Nephron (organoid): Measurements from ENCODE around the gene KRTAP13-1.
A peak's percentile ranks its signal among the peaks of the same experiment; 100 is the strongest.

ENCODE experiments used
- H3K27ac Mint-ChIP-seq, 3 experiments: 2 replicates each; pipeline ENCODE4 v1.8.0; 2020; ENCODE audit warnings: mixed read lengths in 3 of 3, mild to moderate bottlenecking in 2 of 3, moderate library complexity in 1 of 3
- H3K27me3 Mint-ChIP-seq: 2 replicates; pipeline ENCODE4 v1.8.0; 2021; ENCODE audit warnings: low read depth, mild to moderate bottlenecking, moderate library complexity, mixed read lengths
- H3K36me3 Mint-ChIP-seq: 2 replicates; pipeline ENCODE4 v1.8.0; 2020; ENCODE audit warnings: low read depth, mixed read lengths
- H3K4me1 Mint-ChIP-seq: 2 replicates; pipeline ENCODE4 v1.8.0; 2020; ENCODE audit warnings: mixed read lengths
- H3K4me3 Mint-ChIP-seq, 3 experiments: 2 replicates each; pipeline ENCODE4 v1.8.0; 2020; ENCODE audit warnings: mild to moderate bottlenecking in 3 of 3, mixed read lengths in 3 of 3, moderate library complexity in 2 of 3
- H3K9me3 Mint-ChIP-seq: 2 replicates; pipeline ENCODE4 v1.8.0; 2020; ENCODE audit warnings: mixed read lengths
- TF ChIP-seq, protein P1 (sequence below), 3 experiments: fragments of 200-600 bp; sonication (generic); IDR thresholded peaks; one replicate each; pipeline ENCODE4 v1.5.0; 2021; ENCODE audit warnings: antibody characterized with exemption in 3 of 3; ENCODE audit not compliant: unreplicated experiment in 3 of 3

Gene KRTAP13-1

GRCh38 chr21:30372139-30372770 is 23.6 kb upstream of the KRTAP13-1 start, which contains the start of gene KRTAP13-2:
TSS of gene KRTAP13-2 (minus strand) at chr21:30372271. CDS start at chr21:30372213, 58 bp downstream.
- Mint-ChIP-seq H3K36me3 (no peaks in the 10 kb centered on the region), H3K4me1 (no peaks in the 10 kb centered on the region), H3K27me3 (no peaks in the 10 kb centered on the region), H3K9me3 (peaks cover 2% of the 10 kb centered on the region), H3K4me3 (no peak within 1 kb of the TSS), H3K27ac (no peak within 1 kb of the TSS)
- TF ChIP-seq, protein P1, sequence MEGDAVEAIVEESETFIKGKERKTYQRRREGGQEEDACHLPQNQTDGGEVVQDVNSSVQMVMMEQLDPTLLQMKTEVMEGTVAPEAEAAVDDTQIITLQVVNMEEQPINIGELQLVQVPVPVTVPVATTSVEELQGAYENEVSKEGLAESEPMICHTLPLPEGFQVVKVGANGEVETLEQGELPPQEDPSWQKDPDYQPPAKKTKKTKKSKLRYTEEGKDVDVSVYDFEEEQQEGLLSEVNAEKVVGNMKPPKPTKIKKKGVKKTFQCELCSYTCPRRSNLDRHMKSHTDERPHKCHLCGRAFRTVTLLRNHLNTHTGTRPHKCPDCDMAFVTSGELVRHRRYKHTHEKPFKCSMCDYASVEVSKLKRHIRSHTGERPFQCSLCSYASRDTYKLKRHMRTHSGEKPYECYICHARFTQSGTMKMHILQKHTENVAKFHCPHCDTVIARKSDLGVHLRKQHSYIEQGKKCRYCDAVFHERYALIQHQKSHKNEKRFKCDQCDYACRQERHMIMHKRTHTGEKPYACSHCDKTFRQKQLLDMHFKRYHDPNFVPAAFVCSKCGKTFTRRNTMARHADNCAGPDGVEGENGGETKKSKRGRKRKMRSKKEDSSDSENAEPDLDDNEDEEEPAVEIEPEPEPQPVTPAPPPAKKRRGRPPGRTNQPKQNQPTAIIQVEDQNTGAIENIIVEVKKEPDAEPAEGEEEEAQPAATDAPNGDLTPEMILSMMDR (IDR thresholded peaks at IDR 0.05; ENCODE audit: unreplicated experiment in 3 of 3): no peak

- Mint-ChIP-seq H3K9me3 (no peaks in the 10 kb centered on the region), H3K36me3 (no peaks in the 10 kb centered on the region), H3K27me3 (no peaks in the 10 kb centered on the region), H3K27ac (no peak overlapping the region), H3K4me1 (no peaks in the 10 kb centered on the region), H3K4me3 (no peak overlapping the region)
- TF ChIP-seq, protein P1 (IDR thresholded peaks at IDR 0.05; ENCODE audit: unreplicated experiment in 3 of 3): no peak
Observed at GRCh38 chr21:30382201-30382600, 13.6 kb upstream of the KRTAP13-1 start.

DNA sequence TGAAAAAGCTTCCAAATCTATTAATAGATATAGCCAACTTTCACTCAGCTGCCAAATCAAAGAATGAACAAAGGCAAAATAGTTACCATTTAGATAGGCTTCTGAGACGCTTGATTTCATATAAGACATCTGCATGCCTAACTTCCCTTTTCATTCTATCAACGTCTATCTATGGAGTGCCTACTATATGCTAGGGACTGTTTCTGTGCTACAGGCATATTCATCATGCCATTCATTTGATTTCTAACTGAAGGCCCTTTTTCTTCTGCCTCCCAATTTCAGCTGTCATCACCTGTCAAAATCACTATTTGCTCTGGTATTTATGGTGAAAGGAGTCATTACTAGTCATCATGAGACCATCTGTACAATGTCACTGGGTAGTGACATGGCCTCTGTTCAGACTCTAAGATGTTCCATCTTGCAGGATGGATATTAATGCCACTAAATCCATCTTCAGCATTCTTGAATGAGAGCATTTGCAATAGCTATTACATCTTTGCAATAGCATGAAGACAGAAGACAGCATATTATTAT is 4.3 kb upstream of the KRTAP13-1 start:
- TF ChIP-seq, protein P1 (IDR thresholded peaks at IDR 0.05; ENCODE audit: unreplicated experiment in 3 of 3): no peak
- Mint-ChIP-seq H3K9me3 (peaks cover 2% of the 10 kb centered on the region), H3K4me3 (no peak overlapping the region), H3K36me3 (no peaks in the 10 kb centered on the region), H3K27ac (no peak overlapping the region), H3K4me1 (no peaks in the 10 kb centered on the region), H3K27me3 (no peaks in the 10 kb centered on the region)

DNA sequence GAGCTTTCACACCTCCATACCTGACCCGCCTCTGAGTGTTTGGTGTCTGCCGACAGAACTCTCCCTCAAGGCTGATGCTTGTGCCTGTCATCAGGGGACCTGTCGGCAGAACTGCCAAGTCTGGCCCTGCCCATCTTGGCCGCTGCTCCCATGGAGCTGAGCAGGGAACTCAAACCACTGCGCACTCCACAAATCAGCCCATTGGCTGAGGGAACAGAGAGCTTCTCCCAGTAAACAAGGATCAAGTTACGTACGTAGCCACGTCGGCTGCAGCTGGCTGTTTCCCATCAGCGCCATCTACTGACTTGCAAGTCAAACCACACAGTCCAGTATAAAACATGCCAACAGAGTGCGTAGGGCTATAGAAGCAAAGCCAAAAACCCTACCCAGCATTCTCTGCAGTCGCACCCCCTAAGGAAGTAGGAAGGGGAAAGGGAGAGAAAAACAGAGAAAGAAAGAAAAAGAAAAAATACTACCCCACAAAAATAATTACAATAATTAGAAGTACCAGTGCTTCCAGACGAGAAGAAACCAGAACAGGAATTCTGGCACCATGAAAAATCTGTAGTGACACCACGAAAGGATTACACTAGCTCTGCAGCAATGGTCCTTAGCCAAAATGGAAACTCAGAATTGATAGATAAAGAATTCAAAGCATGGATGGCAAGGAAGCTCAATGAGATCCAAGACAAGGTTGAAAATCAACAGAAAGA is 13.1 kb downstream of the KRTAP13-1 start:
- no peak overlapping the region for H3K27ac Mint-ChIP-seq
- H3K4me3 Mint-ChIP-seq: peak overlapping the region; percentile 30 to 56 (median 48)
- peaks cover 8% of the 10 kb centered on the region for H3K36me3 Mint-ChIP-seq
- H3K9me3 Mint-ChIP-seq: peaks cover 18% of the 10 kb centered on the region
- TF ChIP-seq, protein P1 (IDR thresholded peaks at IDR 0.05; ENCODE audit: unreplicated experiment in 3 of 3): peak; percentile 11 to 36 (median 17)
- H3K27me3 Mint-ChIP-seq: no peaks in the 10 kb centered on the region
- H3K4me1 Mint-ChIP-seq: no peaks in the 10 kb centered on the region

DNA sequence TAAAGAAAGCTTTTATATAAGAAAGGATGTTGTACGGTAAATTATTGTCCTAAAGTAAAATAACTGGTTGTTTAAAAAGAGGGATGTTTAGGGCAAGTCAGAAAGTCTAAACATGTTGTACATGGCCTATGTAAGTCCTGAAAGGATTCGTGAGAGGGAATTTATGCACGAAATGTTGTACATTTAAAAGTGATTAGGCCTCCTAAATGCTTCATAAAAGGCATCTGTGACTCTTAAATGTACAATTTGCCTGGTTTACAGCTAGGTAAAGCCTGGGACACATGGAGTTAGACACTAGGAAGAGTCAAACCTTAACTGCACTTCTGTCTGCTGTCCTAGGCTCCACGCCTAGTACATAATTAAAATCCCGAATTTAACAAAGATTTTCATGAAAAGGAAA is 20.2 kb downstream of the KRTAP13-1 start:
- Mint-ChIP-seq H3K4me3 (no peak overlapping the region), H3K36me3 (no peaks in the 10 kb centered on the region), H3K27ac (no peak overlapping the region), H3K4me1 (no peaks in the 10 kb centered on the region), H3K9me3 (peaks cover 3% of the 10 kb centered on the region), H3K27me3 (no peaks in the 10 kb centered on the region)
- TF ChIP-seq, protein P1 (IDR thresholded peaks at IDR 0.05; ENCODE audit: unreplicated experiment in 3 of 3): no peak
